Measurements from ENCODE around the gene FOXN3. TPM values are rescaled to one million over a fixed set of nuclear protein-coding genes. Genes with fewer than 3 reads are reported as not detected.
A peak's percentile ranks its signal among the peaks of the same experiment; 100 is the strongest.

Gene FOXN3
- total RNA-seq, 4 donors from 2014 or later: 99.6 to 172 (median 103) TPM

- in situ Hi-C loops (cut with MboI; ENCODE audit: low sequenced_read_pairs in 4 of 4): no loop called here
- H3K4me1 ChIP-seq: peaks cover 45 to 47% of the 10 kb centered on the region in 2 donors
Measured at GRCh38 chr14:89351221-89351515, 65.9 kb downstream of the FOXN3 start.

GRCh38 chr14:89350152-89350551 lies 66.9 kb downstream of the FOXN3 start:
- Histone ChIP-seq H3K4me1 (peaks cover 48 to 51% of the 10 kb centered on the region in 2 donors), H3K4me3 (no peak overlapping the region), H3K9me3 (no peaks in the 10 kb centered on the region), H3K36me3 (no peaks in the 10 kb centered on the region), H3K27ac (peak overlapping the region in 2 of 4 donors; percentile 52 to 79), H3K27me3 (no peaks in the 10 kb centered on the region)
- intact Hi-C loops (cut with DNase I; ENCODE audit: low total_unique reads): no loop called here
- in situ Hi-C loops (cut with MboI; ENCODE audit: low sequenced_read_pairs in 4 of 4): no loop called here
- no peak for DNase-seq
- TF ChIP-seq CTCF (IDR thresholded peaks at IDR 0.05 in 4 of 5, conservative IDR thresholded peaks at IDR 0.05 in 1 of 5) (no peak), POLR2A (IDR thresholded peaks at IDR 0.05) (no peak)
- ATAC-seq: no peak

More at GRCh38 chr14:89351221-89351515, 65.9 kb downstream of the FOXN3 start:
- ATAC-seq (no peak), DNase-seq (no peak)
- intact Hi-C loops (cut with DNase I; ENCODE audit: low total_unique reads): no loop called here
- no peaks in the 10 kb centered on the region for H3K36me3 ChIP-seq
- TF ChIP-seq POLR2A (IDR thresholded peaks at IDR 0.05) (no peak), CTCF (IDR thresholded peaks at IDR 0.05 in 4 of 5, conservative IDR thresholded peaks at IDR 0.05 in 1 of 5) (no peak)
- peak overlapping the region; percentile 42 to 79 (median 50) for H3K27ac ChIP-seq
- no peak overlapping the region for H3K4me3 ChIP-seq
- H3K9me3 ChIP-seq: no peaks in the 10 kb centered on the region
- no peaks in the 10 kb centered on the region for H3K27me3 ChIP-seq

- Histone ChIP-seq H3K36me3 (no peaks in the 10 kb centered on the region), H3K27ac (peak overlapping the region; percentile 36 to 79 (median 62)), H3K9me3 (no peaks in the 10 kb centered on the region), H3K4me1 (peaks cover 55 to 57% of the 10 kb centered on the region in 2 donors), H3K27me3 (no peaks in the 10 kb centered on the region), H3K4me3 (no peak overlapping the region)
- TF ChIP-seq POLR2A (IDR thresholded peaks at IDR 0.05) (no peak), CTCF (IDR thresholded peaks at IDR 0.05 in 4 of 5, conservative IDR thresholded peaks at IDR 0.05 in 1 of 5) (no peak)
- intact Hi-C loops (cut with DNase I; ENCODE audit: low total_unique reads) (loop anchor here (5.0 kb wide), 1 partner anchor 38 kb away; no protein-coding TSS in a partner anchor), in situ Hi-C loops (cut with MboI; ENCODE audit: low sequenced_read_pairs in 4 of 4) (no loop called here)
- DNase-seq: peak; percentile 86 to 95
- ATAC-seq: peak; percentile 95 to 98
Measured at GRCh38 chr14:89349171-89350008, 67.6 kb downstream of the FOXN3 start.

- intact Hi-C loops (cut with DNase I; ENCODE audit: low total_unique reads) (loop anchor here (5.0 kb wide), 1 partner anchor 39 kb away; no protein-coding TSS in a partner anchor), in situ Hi-C loops (cut with MboI; ENCODE audit: low sequenced_read_pairs in 4 of 4) (no loop called here)
- TF ChIP-seq POLR2A (IDR thresholded peaks at IDR 0.05) (no peak), CTCF (IDR thresholded peaks at IDR 0.05 in 4 of 5, conservative IDR thresholded peaks at IDR 0.05 in 1 of 5) (no peak)
- H3K27ac ChIP-seq: peak overlapping the region; percentile 36 to 79 (median 62)
- H3K27me3 ChIP-seq: no peaks in the 10 kb centered on the region
- no peaks in the 10 kb centered on the region for H3K36me3 ChIP-seq
- no peaks in the 10 kb centered on the region for H3K9me3 ChIP-seq
- H3K4me3 ChIP-seq: no peak overlapping the region
- no peak for ATAC-seq
- H3K4me1 ChIP-seq: peaks cover 61 to 63% of the 10 kb centered on the region in 2 donors
- no peak for DNase-seq
Measured at GRCh38 chr14:89348722-89349121, 68.3 kb downstream of the FOXN3 start.

Measured in gastrocnemius medialis (tissue), 4 donors.